Activated T-cell treated with anti-CD3 and anti-CD28 coated beads, Interleukin-2, amount 50 U/mL, for 24 hours (primary cell): ENCODE data around the gene DNM2.
"Not testable (repeated sequence)": the region's sequence is repeated elsewhere in the genome, so short reads cannot be mapped to it uniquely, and the experiment has no call there.

ENCODE experiments used
- DNase-seq: peaks from one replicate; pipeline ENCODE4 v3.0.0-alpha.2; 2020
- H3K27ac Mint-ChIP-seq: 2 replicates; pipeline ENCODE4 v1.8.0; 2020; ENCODE audit warnings: mild to moderate bottlenecking, mixed read lengths
- H3K27me3 Mint-ChIP-seq: 2 replicates; pipeline ENCODE4 v1.8.0; 2020; ENCODE audit warnings: mixed read lengths
- H3K36me3 Mint-ChIP-seq: 2 replicates; pipeline ENCODE4 v1.8.0; 2020; ENCODE audit warnings: low read depth, mixed read lengths
- H3K4me1 Mint-ChIP-seq: 2 replicates; pipeline ENCODE4 v1.8.0; 2020; ENCODE audit warnings: low read depth, mixed read lengths
- H3K4me3 Mint-ChIP-seq: 2 replicates; pipeline ENCODE4 v1.8.0; 2020; ENCODE audit warnings: mild to moderate bottlenecking, moderate library complexity, mixed read lengths
- H3K9me3 Mint-ChIP-seq: 2 replicates; pipeline ENCODE4 v1.8.0; 2020; ENCODE audit warnings: mixed read lengths

DNM2 gene

GRCh38 chr19:10717356-10718204 is at the start of gene DNM2:
TSS of gene DNM2 (plus strand) at chr19:10718079. CDS start at chr19:10718243, 164 bp downstream.
- peak within 1 kb of the TSS; percentile 94 for H3K27ac Mint-ChIP-seq
- peak; percentile 98 for DNase-seq
- H3K4me3 Mint-ChIP-seq: peak within 1 kb of the TSS; percentile 97
- H3K27me3 Mint-ChIP-seq: no peaks in the 10 kb centered on the region
- H3K36me3 Mint-ChIP-seq: peaks cover 38% of the 10 kb centered on the region
- H3K9me3 Mint-ChIP-seq: no peaks in the 10 kb centered on the region
- peaks cover 41% of the 10 kb centered on the region for H3K4me1 Mint-ChIP-seq

- Mint-ChIP-seq H3K36me3 (peaks cover 80% of the 10 kb centered on the region), H3K27ac (peak overlapping the region; percentile 68), H3K9me3 (no peaks in the 10 kb centered on the region), H3K4me1 (peaks cover 45% of the 10 kb centered on the region), H3K27me3 (no peaks in the 10 kb centered on the region), H3K4me3 (no peak overlapping the region)
- DNase-seq: no peak
Measured at GRCh38 chr19:10669246-10669645, 48.6 kb upstream of the DNM2 start.

- H3K27ac Mint-ChIP-seq: peak overlapping the region; percentile 66
- no peaks in the 10 kb centered on the region for H3K9me3 Mint-ChIP-seq
- no peak for DNase-seq
- no peak overlapping the region for H3K4me3 Mint-ChIP-seq
- H3K36me3 Mint-ChIP-seq: peaks cover 89% of the 10 kb centered on the region
- no peaks in the 10 kb centered on the region for H3K27me3 Mint-ChIP-seq
- H3K4me1 Mint-ChIP-seq: peaks cover 43% of the 10 kb centered on the region
Measured at GRCh38 chr19:10670182-10670581, 47.7 kb upstream of the DNM2 start.

GRCh38 chr19:10670876-10671804 is 46.7 kb upstream of the DNM2 start:
- H3K27me3 Mint-ChIP-seq: no peaks in the 10 kb centered on the region

GRCh38 chr19:10671922-10672321 is 46.0 kb upstream of the DNM2 start:
- DNase-seq, H3K9me3 Mint-ChIP-seq, H3K27me3 Mint-ChIP-seq, H3K4me3 Mint-ChIP-seq: not testable (repeated sequence)
- Mint-ChIP-seq H3K4me1 (peaks cover 32% of the 10 kb centered on the region), H3K27ac (peak overlapping the region; percentile 71), H3K36me3 (peaks cover 93% of the 10 kb centered on the region)

More at GRCh38 chr19:10670876-10671804, 46.7 kb upstream of the DNM2 start:
- no peak overlapping the region for H3K4me3 Mint-ChIP-seq
- peaks cover 93% of the 10 kb centered on the region for H3K36me3 Mint-ChIP-seq
- no peaks in the 10 kb centered on the region for H3K9me3 Mint-ChIP-seq
- no peak for DNase-seq
- H3K27ac Mint-ChIP-seq: peak overlapping the region; percentile 71
- H3K4me1 Mint-ChIP-seq: peaks cover 40% of the 10 kb centered on the region

- not testable (repeated sequence) for H3K9me3 Mint-ChIP-seq, H3K27ac Mint-ChIP-seq, DNase-seq, H3K27me3 Mint-ChIP-seq, H3K4me3 Mint-ChIP-seq
- Mint-ChIP-seq H3K4me1 (peaks cover 11% of the 10 kb centered on the region), H3K36me3 (peaks cover 98% of the 10 kb centered on the region)
Measured at GRCh38 chr19:10675214-10675613, 42.7 kb upstream of the DNM2 start.

GRCh38 chr19:10677751-10678150 is 40.1 kb upstream of the DNM2 start:
- Mint-ChIP-seq H3K9me3 (no peaks in the 10 kb centered on the region), H3K4me3 (no peak overlapping the region), H3K4me1 (no peaks in the 10 kb centered on the region), H3K36me3 (peaks cover 99% of the 10 kb centered on the region), H3K27ac (no peak overlapping the region), H3K27me3 (no peaks in the 10 kb centered on the region)
- DNase-seq: no peak

- H3K36me3 Mint-ChIP-seq: peaks cover 99% of the 10 kb centered on the region
- H3K9me3 Mint-ChIP-seq: no peaks in the 10 kb centered on the region
- H3K4me3 Mint-ChIP-seq: no peak overlapping the region
- no peaks in the 10 kb centered on the region for H3K4me1 Mint-ChIP-seq
- H3K27ac Mint-ChIP-seq: peak overlapping the region; percentile 29
- no peak for DNase-seq
- no peaks in the 10 kb centered on the region for H3K27me3 Mint-ChIP-seq
Measured at GRCh38 chr19:10678813-10679212, 39.1 kb upstream of the DNM2 start.

- H3K36me3 Mint-ChIP-seq: peaks cover 100% of the 10 kb centered on the region
- H3K9me3 Mint-ChIP-seq: no peaks in the 10 kb centered on the region
- DNase-seq: no peak
- H3K4me3 Mint-ChIP-seq: no peak overlapping the region
- no peak overlapping the region for H3K27ac Mint-ChIP-seq
- H3K4me1 Mint-ChIP-seq: no peaks in the 10 kb centered on the region
- no peaks in the 10 kb centered on the region for H3K27me3 Mint-ChIP-seq
Measured at GRCh38 chr19:10679743-10680142, 38.1 kb upstream of the DNM2 start.

GRCh38 chr19:10680545-10681135 is 37.2 kb upstream of the DNM2 start:
- Mint-ChIP-seq H3K9me3 (no peaks in the 10 kb centered on the region), H3K36me3 (peaks cover 100% of the 10 kb centered on the region), H3K4me1 (no peaks in the 10 kb centered on the region), H3K4me3 (no peak overlapping the region), H3K27ac (no peak overlapping the region), H3K27me3 (no peaks in the 10 kb centered on the region)
- DNase-seq: no peak

GRCh38 chr19:10681658-10682057 is 36.2 kb upstream of the DNM2 start:
- Mint-ChIP-seq H3K4me1 (no peaks in the 10 kb centered on the region), H3K27me3 (no peaks in the 10 kb centered on the region), H3K27ac (peak overlapping the region; percentile 60), H3K9me3 (no peaks in the 10 kb centered on the region), H3K4me3 (no peak overlapping the region), H3K36me3 (peaks cover 98% of the 10 kb centered on the region)
- no peak for DNase-seq

- Mint-ChIP-seq H3K36me3 (peaks cover 98% of the 10 kb centered on the region), H3K9me3 (no peaks in the 10 kb centered on the region), H3K27ac (no peak overlapping the region), H3K4me3 (no peak overlapping the region), H3K4me1 (no peaks in the 10 kb centered on the region), H3K27me3 (no peaks in the 10 kb centered on the region)
- DNase-seq: no peak
Measured at GRCh38 chr19:10682397-10683063, 35.3 kb upstream of the DNM2 start.

- H3K27ac Mint-ChIP-seq: no peak overlapping the region
- H3K9me3 Mint-ChIP-seq: no peaks in the 10 kb centered on the region
- no peak for DNase-seq
- no peak overlapping the region for H3K4me3 Mint-ChIP-seq
- H3K36me3 Mint-ChIP-seq: peaks cover 98% of the 10 kb centered on the region
- no peaks in the 10 kb centered on the region for H3K4me1 Mint-ChIP-seq
- no peaks in the 10 kb centered on the region for H3K27me3 Mint-ChIP-seq
Measured at GRCh38 chr19:10683064-10683426, 34.8 kb upstream of the DNM2 start.

- Mint-ChIP-seq H3K36me3 (peaks cover 98% of the 10 kb centered on the region), H3K27ac (no peak overlapping the region), H3K27me3 (no peaks in the 10 kb centered on the region), H3K4me3 (no peak overlapping the region), H3K4me1 (no peaks in the 10 kb centered on the region), H3K9me3 (no peaks in the 10 kb centered on the region)
- DNase-seq: no peak
Measured at GRCh38 chr19:10683582-10683981, 34.3 kb upstream of the DNM2 start.
